Fibroblast of pulmonary artery (primary cell): ENCODE measurements around the gene A1BG.

Experiments used
- DNase-seq: peaks from one replicate; pipeline ENCODE4 v3.0.0-alpha.2; 2010; ENCODE audit warnings: low read depth
- H3K4me3 ChIP-seq: replicated peaks from 2 replicates; pipeline ENCODE4 v1.5.1; 2011; ENCODE audit warnings: low read depth, mild to moderate bottlenecking, control low read depth, low read length, moderate library complexity
- CTCF ChIP-seq: IDR thresholded peaks from 2 replicates; pipeline ENCODE4 v1.5.1; 2011; ENCODE audit warnings: mild to moderate bottlenecking, control low read depth, low read length, inconsistent platforms; ENCODE audit errors: missing control alignments

The A1BG gene

GRCh38 chr19:58374200-58374599 lies 20.9 kb upstream of the A1BG start:
- peak; percentile 37 for DNase-seq
- TF ChIP-seq CTCF, result no peak
- H3K4me3 ChIP-seq, result no peak overlapping the region

GRCh38 chr19:58372311-58373133 lies 19.2 kb upstream of the A1BG start:
- H3K4me3 ChIP-seq, result no peak overlapping the region
- peak; percentile 3 for TF ChIP-seq CTCF
- DNase-seq, result no peak

- no peak for TF ChIP-seq CTCF
Measured at GRCh38 chr19:58368561-58369360, 15.5 kb upstream of the A1BG start.

GRCh38 chr19:58367698-58368454 lies 14.6 kb upstream of the A1BG start:
- no peak overlapping the region for H3K4me3 ChIP-seq
- DNase-seq, result no peak
- no peak for TF ChIP-seq CTCF

More at GRCh38 chr19:58368561-58369360, 15.5 kb upstream of the A1BG start:
- DNase-seq, result no peak
- H3K4me3 ChIP-seq, result no peak overlapping the region

GRCh38 chr19:58366585-58367430 lies 13.5 kb upstream of the A1BG start:
- DNase-seq, result no peak
- TF ChIP-seq CTCF, result no peak
- H3K4me3 ChIP-seq, result no peak overlapping the region

- no peak for TF ChIP-seq CTCF
- no peak for DNase-seq
- no peak overlapping the region for H3K4me3 ChIP-seq
Measured at GRCh38 chr19:58364146-58364545, 10.9 kb upstream of the A1BG start.
